Measurements from ENCODE around the gene RNLS.

Gene RNLS

DNA sequence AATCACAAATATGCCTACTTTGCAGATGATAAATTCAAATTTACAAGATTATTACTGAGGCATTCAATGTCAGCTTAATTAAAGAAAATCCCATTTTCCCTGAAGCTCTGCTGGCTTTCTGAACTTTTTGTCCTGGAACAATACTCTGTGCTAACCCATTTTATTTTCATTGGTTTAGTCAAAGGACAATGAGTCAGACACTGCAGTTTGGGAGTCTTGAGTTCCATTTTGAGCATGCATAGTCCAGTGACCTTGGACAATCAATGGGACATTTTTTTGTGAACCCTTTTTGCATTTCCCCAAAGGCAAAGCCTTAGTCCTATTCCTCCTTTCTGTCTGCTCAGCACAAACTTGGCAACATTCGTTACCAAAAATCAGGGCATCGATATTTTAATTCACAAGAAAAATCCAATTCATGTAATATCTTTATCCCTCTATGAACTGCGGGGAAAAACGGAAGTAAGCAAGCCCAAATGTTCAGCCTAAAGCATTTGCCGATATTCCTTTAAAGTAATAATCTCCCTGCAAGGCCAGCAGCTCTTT lies 339.8 kb downstream of the RNLS start:
- in situ Hi-C loops (cut with HindIII; ENCODE audit: low sequenced_read_pairs) = no loop called here

DNA sequence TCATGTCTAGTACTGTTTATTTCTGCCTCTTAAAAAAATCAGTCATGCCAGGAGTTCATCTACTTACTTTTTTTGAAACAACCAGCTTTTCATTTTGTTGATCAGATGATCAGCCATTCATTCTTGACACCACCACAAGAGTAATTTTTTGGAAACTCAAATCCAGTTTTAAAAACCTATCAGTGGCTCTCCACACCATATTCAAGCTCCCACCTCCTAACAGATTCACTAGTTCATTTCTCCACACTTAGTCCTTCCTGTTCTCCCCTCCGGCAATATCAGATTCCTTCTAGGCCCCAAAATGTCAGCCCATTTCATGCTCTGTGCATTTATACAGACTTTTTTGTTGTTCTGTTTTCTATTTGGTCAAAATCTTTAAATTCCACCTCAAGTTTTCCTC lies 341.6 kb downstream of the RNLS start:
- in situ Hi-C loops (cut with HindIII; ENCODE audit: low sequenced_read_pairs) = no loop called here

DNA sequence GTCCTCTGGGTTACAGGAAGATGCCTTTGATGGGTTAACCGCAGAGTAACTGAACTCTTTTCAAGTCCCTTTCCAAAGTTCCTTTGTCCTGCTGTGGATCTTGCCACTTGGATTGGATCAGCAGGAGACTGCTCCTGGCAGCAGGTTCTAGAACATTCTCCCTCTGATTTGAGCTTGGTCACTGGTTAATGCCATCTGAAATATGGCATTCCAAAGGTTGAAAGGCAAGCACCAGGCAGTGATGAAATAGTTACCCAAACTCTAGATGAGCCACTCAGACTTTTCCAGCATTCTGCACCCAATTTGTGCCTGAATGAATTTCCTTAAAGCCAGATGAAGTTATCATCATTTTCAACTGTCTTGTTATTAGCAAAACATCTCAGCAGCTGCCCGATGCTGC lies 343.9 kb downstream of the RNLS start:
- in situ Hi-C loops (cut with HindIII; ENCODE audit: low sequenced_read_pairs) = no loop called here

DNA sequence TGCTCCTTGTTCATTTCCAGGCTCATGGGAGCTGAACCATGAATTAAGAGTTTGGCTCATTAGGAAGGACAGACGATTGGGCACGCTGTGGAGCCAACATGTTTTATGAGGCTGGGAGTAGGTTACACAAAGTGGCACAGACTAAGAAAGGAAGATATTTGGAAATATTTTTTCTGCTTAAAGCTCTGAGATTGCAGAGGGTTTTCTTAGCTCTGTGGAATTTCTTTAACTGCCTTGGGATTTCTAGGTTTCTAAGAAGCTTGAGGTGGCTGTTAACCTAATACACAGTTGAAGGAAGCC lies 344.6 kb downstream of the RNLS start:
- in situ Hi-C loops (cut with HindIII; ENCODE audit: low sequenced_read_pairs) = no loop called here

DNA sequence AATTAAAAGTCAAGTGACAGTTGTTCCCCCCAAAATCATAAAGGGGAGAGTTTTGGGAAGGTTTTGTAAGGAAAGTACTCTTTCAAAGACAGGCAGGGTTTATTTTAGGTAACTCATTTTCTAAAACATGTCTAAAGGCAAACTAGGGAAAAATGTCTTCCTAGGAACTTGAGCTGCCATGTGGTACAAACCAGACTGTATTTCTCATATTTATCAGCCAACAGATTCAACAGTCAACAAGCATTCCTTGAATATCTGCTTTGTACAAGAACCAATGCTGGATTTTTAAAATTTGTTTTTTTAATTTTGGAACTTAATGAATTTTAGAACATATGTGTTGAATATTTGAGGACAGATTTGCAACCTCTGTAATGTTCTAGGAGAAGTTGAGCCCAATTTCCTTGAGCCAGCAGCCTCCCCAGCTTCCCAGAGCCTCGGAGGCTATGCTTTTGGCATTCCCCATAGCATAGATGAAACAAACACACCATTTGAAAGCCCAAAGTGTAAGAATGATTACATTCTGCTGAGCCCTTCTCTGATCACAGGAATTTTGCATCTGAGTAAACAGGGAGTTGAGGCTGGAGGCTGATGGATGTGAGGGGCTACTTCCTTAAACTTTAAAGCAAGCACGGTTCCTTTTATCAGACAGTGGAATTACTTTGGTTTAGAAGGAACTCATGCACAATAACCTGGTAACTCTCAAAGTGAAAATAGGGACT lies 345.1 kb downstream of the RNLS start:
- in situ Hi-C loops (cut with HindIII; ENCODE audit: low sequenced_read_pairs) = no loop called here

DNA sequence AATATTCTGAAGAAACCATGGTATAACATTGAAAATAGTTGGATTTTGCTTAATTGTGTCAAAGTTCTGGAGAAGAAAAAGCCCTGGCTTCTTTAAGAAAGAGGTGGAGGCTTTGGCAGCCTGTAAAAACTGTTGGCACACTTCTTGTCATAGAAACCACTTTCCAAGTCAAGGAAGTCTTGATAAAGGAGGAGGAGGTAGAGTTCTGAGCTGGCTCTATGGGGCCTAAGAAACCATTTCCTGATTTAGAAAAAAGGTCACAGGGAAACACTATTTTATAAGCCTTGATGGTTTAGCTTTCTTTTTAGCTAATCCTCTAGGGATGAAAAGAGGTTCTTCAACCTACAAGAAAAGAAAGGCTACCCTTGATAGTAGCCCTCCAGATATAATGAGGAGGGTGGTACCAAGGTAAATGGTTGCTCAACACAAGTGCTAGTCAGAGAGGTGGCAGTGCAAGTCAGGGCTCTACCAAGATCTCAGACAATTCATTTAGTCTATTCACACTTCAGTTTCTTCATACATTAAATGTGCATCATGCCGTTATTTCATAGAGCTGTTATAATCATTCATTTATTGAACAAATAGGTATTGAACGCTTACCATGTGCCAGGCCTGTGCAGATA lies 346.9 kb downstream of the RNLS start:
- in situ Hi-C loops (cut with HindIII; ENCODE audit: low sequenced_read_pairs) = no loop called here

DNA sequence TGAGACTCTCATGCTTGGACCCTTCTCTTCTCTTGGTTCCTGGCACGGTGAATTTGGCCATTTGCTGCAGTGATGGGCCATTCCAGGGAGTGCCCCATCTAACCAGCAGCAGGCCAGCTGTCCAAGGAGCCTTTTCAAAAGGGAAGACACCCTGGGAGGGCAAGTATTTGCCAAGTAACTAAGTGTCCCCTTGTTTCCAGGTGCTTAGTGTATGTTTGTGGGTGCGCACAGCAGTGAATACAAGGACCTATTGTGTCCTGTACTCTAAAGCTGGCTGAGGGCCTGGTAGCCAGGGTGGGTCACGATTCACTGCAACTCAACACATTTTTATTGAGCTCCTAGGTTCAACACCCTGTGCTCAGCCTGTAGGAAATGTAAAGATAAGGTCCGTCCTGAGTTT lies 348.8 kb downstream of the RNLS start:
- in situ Hi-C loops (cut with HindIII; ENCODE audit: low sequenced_read_pairs) = no loop called here

DNA sequence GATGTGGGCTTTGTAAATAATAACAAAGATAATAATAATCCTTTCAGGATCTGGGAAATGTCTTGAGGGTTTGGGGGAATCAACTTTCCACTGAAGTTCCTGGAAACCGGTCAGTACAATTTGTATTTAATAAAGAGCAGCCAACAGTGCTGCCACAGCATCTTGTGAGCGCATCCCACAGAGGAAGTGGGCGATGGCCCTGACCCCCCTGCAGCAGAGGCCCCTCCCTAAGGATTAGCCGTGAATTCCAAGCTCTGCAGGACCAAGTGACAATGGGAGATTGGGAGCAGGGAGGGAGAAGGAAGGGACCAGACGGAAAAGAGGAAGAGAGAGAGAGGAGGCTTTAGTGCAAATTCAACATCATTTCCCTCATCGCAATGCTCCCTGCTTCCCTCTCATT lies 349.2 kb downstream of the RNLS start:
- in situ Hi-C loops (cut with HindIII; ENCODE audit: low sequenced_read_pairs) = no loop called here

DNA sequence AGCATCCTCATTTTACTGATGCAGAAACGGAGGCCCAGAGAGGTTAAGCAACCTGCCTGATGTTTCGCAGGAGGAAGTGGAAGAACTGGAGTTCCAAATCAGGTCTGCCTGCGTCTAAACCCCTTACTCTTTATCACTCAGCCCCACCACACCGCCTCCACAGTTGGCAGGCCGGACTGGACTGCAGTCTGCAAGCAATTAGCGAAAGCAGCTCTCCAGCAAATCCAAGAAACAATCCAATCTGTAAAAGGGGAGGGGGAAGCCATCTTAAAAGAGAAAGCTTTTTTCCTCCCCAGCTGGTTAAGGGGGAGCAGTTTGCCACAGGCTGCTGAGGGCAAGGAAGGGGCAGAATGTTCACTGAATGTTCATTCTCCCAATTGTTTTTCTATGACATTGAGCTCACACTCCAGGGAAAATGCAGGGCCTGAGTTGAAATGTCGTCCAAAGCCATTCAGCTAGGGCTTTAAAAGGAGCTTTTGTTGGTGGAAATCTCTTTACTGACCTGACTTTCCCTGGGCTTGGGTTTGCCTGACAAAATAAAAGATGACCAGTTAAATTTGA lies 350.1 kb downstream of the RNLS start:
- in situ Hi-C loops (cut with HindIII; ENCODE audit: low sequenced_read_pairs) = no loop called here

DNA sequence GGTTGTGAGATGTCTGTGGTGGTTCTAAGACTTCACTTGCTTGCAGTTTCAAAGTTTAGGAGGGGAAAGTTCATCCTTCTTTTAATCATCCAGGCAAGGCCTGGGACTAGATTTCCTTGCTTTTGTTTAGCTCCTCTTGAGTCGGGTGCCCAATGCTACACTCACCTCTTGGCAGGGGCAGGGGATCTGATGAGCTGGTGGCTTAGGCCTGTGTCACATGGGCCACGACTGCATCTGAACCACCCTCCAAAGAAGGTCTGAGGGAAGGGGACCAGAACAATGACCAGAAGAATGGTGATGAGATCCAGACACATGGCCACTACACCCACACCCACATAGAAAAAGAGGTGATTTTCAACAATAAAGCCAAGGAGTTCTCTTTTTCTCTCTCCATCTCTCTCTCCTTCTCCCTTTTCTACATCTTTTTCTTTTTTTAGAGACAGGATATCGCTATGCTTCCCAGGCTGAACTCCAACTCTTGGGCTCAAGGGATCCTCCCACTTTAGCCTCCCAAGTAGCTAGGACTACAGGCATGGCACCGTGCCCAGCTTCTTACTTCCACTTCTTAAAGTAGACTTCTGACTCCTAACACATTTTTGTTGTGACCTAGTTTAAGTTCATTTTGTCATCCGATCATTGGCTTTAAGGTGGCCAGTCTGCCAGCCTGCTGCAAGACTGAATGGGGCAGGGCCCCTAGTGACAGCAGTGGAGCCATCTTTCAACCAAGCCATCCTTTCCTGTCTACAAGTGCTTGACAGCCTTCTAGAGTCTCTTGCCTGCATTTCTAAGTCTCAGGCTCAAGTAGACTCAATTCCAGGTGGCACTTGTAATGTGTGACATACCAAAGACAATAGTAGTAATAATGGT lies 350.9 kb downstream of the RNLS start:
- in situ Hi-C loops (cut with HindIII; ENCODE audit: low sequenced_read_pairs) = no loop called here

DNA sequence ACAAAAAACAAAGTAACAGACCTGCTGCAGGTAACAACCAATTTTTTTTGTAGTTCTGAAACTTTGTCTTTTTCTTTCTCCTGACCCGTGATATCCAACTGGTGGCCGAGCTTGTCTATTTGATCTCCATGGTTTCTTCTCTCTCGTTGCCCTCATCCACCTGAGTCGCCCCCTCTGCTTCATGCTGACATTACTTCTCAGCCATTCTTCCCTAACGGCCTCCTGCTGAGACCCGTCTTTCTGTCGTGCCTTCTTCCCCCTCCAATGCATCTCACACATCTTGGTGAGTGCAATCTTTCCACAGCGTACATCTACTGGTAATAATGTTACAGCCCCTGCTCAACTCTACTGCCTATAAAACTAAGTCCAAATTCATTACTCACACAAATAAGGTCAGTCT lies 352.9 kb downstream of the RNLS start:
- in situ Hi-C loops (cut with HindIII; ENCODE audit: low sequenced_read_pairs) = no loop called here

DNA sequence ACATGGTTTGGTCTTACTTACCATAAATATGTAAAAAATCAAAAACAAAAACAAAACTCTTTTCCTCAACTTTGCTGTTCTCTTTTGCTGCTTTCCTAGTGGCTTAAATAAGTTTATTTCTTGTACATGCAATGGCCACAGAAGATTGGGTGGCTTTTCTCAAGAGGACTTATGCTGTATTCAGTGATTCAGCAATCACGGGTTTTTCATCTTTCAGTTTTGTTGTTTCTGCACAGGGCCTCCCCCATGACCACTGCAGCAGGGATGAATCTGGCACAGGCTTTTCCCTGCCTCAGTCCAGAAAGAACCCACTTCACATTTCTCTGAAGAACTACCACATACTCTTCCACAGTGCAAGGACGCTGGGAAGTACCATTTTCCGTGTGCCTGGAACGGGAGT lies 355.0 kb downstream of the RNLS start:
- in situ Hi-C loops (cut with HindIII; ENCODE audit: low sequenced_read_pairs) = no loop called here

DNA sequence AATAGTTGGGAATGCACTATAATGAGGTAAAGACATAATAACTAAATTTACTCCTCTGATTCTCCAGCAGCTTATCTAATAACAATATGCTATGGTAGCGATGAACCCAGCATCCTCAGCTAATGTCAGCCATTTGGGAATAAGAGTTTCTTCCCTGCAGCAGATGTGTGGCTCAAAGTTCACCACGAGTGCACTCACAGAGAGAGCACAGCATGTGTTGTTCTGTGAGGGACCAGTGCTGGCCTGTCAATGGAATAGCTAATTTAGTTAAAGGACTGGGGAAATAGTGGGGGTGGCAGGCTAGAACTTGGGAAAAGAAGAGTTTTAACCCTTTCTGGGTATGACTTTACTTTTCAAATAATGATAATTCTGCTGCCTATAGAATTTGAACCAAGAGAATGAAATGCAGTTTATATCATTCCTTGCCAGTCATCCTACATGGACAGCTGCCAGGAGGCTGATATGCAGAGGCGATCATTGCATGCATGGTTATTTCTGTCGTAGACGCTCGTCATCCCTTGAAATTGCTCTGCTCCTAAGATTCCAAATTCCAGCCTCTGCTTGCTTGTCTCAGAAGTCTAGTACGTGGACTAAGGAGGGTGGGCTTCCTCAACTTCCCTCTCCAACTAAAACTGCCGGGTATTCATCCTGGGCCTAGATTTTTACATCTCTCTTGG lies 355.6 kb downstream of the RNLS start:
- in situ Hi-C loops (cut with HindIII; ENCODE audit: low sequenced_read_pairs) = no loop called here

DNA sequence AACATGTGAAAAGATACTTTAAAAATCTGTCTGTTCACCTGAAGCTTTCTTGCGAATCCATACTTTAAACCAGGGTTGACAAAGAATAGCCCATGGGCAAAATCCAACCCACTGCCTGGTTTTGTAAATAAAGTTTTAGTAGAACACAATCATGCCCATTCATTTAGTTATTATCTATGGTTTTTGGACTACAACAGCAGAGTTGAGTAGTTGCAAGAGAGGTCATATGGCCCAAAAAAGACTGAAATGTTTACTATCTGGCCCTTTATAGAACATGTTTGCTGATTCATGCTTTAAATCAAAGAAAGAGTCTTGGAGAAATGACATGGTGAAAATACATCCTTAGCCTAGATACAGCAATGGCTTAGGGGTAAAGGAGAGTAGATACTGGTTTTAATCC lies 356.2 kb downstream of the RNLS start:
- in situ Hi-C loops (cut with HindIII; ENCODE audit: low sequenced_read_pairs) = no loop called here

DNA sequence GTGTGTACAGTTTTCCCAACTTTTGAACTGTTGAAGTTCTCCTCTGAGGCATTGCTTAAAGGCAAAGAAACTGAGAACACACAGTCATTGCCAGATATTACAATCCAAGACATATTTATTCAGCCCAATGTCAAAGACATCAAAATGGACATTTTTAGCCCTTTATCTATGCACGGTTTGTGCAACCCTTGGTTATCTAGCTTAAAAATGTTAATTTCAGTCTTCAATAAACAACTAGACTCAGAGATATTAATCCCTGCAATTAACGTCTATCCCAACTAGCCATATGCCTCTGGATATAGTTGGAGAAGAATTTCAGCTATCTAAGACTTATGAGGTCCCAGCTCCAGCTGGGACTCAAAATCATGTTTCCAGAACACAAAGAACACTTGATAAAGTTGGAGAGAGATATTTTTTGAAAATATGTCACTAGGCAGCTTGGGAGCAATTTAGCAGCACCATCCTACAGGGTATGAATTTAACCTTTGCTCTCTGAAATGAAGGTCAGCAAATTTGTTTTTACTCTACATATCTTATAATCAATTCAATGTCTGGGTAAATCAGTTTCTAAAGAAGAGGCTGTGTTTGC lies 357.0 kb downstream of the RNLS start:
- in situ Hi-C loops (cut with HindIII; ENCODE audit: low sequenced_read_pairs) = no loop called here

Data from endothelial cell of hepatic sinusoid (primary cell).